Astrocyte (in vitro differentiated cells and primary cell): ENCODE data around the gene FAM241A. TPM values are rescaled to one million over a fixed set of nuclear protein-coding genes. Genes with fewer than 3 reads are reported as not detected.
A peak's percentile ranks its signal among the peaks of the same experiment; 100 is the strongest.

Source experiments
- DNase-seq: peaks from one replicate; pipeline ENCODE4 v3.0.0-alpha.2; 2010; ENCODE audit warnings: low read depth
- FAIRE-seq: peaks from 2 replicates; lab custom pipeline; 2011; peaks lifted over from hg19 to GRCh38; lab: Jason Lieb, UNC
- H2AFZ ChIP-seq: 2 replicates; pipeline ENCODE4 v1.6.0; 2012; ENCODE audit warnings: low read depth, low read length, inconsistent platforms
- H3K27ac ChIP-seq: 2 replicates; pipeline ENCODE4 v1.5.1; 2011; ENCODE audit warnings: low read depth, low read length, inconsistent platforms
- H3K27me3 ChIP-seq: 2 replicates; pipeline ENCODE4 v1.6.0; 2011; ENCODE audit warnings: low read length, inconsistent platforms; ENCODE audit not compliant: insufficient read depth
- H3K36me3 ChIP-seq: 2 replicates; pipeline ENCODE4 v1.5.1; 2011; ENCODE audit warnings: low read length, inconsistent platforms; ENCODE audit not compliant: insufficient read depth
- H3K4me1 ChIP-seq: 2 replicates; pipeline ENCODE4 v1.5.1; 2011; ENCODE audit warnings: low read length, inconsistent platforms; ENCODE audit not compliant: insufficient read depth
- H3K4me2 ChIP-seq: 2 replicates; pipeline ENCODE4 v1.6.0; 2012; ENCODE audit warnings: low read length, inconsistent platforms
- H3K4me3 ChIP-seq: 2 replicates; pipeline ENCODE4 v1.5.1; 2011; ENCODE audit warnings: low read depth, mild to moderate bottlenecking, low read length, inconsistent platforms; ENCODE audit not compliant: insufficient read depth
- H3K79me2 ChIP-seq: 2 replicates; pipeline ENCODE4 v1.6.0; 2012; ENCODE audit warnings: mild to moderate bottlenecking, low read length, inconsistent platforms; ENCODE audit not compliant: insufficient read depth
- H3K9ac ChIP-seq: 2 replicates; pipeline ENCODE4 v1.6.0; 2012; ENCODE audit warnings: mild to moderate bottlenecking, low read length, inconsistent platforms
- H3K9me3 ChIP-seq: 2 replicates; pipeline ENCODE4 v1.5.1; 2012; ENCODE audit warnings: low read depth, mild to moderate bottlenecking, low read length, inconsistent platforms; ENCODE audit not compliant: insufficient read depth
- H4K20me1 ChIP-seq: 2 replicates; pipeline ENCODE4 v1.6.0; 2012; ENCODE audit warnings: low read length, inconsistent platforms; ENCODE audit not compliant: insufficient read depth
- H3K27ac Mint-ChIP-seq: one replicate; pipeline ENCODE4 v1.8.0; 2021; ENCODE audit warnings: mild to moderate bottlenecking, mixed read lengths; ENCODE audit not compliant: unreplicated experiment
- H3K27me3 Mint-ChIP-seq: one replicate; pipeline ENCODE4 v1.8.0; 2021; ENCODE audit warnings: low read depth, mixed read lengths; ENCODE audit not compliant: unreplicated experiment
- H3K36me3 Mint-ChIP-seq: one replicate; pipeline ENCODE4 v1.8.0; 2021; ENCODE audit warnings: low read depth, mixed read lengths; ENCODE audit not compliant: unreplicated experiment
- H3K4me1 Mint-ChIP-seq: one replicate; pipeline ENCODE4 v1.8.0; 2021; ENCODE audit warnings: low read depth, mixed read lengths; ENCODE audit not compliant: unreplicated experiment
- H3K4me3 Mint-ChIP-seq: one replicate; pipeline ENCODE4 v1.8.0; 2021; ENCODE audit warnings: mild to moderate bottlenecking, moderate library complexity, mixed read lengths; ENCODE audit not compliant: unreplicated experiment
- H3K9me3 Mint-ChIP-seq: one replicate; pipeline ENCODE4 v1.8.0; 2021; ENCODE audit warnings: mild to moderate bottlenecking, mixed read lengths; ENCODE audit not compliant: unreplicated experiment
- EZH2 ChIP-seq: IDR thresholded peaks from 2 replicates; pipeline ENCODE4 v1.6.1; 2012; ENCODE audit warnings: mild to moderate bottlenecking, low read length, inconsistent platforms; ENCODE audit not compliant: insufficient read depth
- total RNA-seq: library from RNA; stranded (reverse); gene quantifications from 2 replicates; pipeline ENCODE4 v1.2.1, GENCODE V29; 2021
- TF ChIP-seq, protein P1 (sequence below): IDR thresholded peaks from 2 replicates; pipeline ENCODE4 v1.5.1; 2011; ENCODE audit warnings: low read depth, mild to moderate bottlenecking, inconsistent platforms, low read length, moderate library complexity; ENCODE audit not compliant: insufficient read depth

Gene FAM241A
- total RNA-seq, 1 donor from 2014 or later, result 1.7 TPM

DNA sequence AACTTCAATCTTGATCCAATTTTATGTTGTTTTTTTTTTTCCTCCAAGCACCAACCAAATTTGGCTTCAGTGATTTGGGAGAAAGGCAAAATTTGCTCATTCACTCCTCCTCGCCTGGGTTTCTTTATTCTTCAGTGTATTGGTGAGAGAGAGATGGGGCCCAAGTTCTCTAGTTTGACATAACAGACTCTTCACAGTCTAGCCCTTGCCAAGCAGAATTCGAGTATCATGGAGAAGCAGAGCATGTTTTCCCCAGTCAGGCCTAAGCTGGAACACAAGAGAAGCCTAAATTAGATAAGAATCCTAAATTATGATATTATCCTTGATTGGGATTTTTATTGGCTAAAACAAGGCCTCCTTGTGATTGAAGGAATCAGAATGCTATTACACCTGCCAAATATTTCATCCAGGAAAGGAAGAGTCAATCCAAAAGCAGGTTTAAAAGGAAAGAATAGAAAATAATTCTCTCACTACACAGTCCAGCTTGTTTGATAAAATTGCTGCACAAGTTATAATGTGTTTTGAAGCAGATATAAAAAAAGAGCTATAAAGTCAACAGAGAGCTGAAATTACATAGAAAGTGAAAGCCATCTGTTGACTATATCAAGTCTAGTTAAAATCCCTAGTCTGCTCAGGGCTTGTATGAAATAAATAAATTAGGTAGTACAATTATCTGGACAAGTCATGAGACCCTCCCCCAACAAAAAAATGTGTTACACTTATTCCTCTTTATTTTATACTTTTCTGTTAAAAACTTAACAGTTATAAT, 39.9 kb upstream of the FAM241A start:
- no peaks in the 10 kb centered on the region for H3K9me3 ChIP-seq
- peaks cover 5% of the 10 kb centered on the region for H3K4me1 Mint-ChIP-seq
- H3K4me3 Mint-ChIP-seq, result no peak overlapping the region
- no peaks in the 10 kb centered on the region for H3K4me1 ChIP-seq
- no peaks in the 10 kb centered on the region for H3K27me3 Mint-ChIP-seq
- no peak overlapping the region for H3K9ac ChIP-seq
- H3K79me2 ChIP-seq, result no peaks in the 10 kb centered on the region
- no peak overlapping the region for H3K4me3 ChIP-seq
- TF ChIP-seq EZH2, result no peak
- TF ChIP-seq, protein P1, sequence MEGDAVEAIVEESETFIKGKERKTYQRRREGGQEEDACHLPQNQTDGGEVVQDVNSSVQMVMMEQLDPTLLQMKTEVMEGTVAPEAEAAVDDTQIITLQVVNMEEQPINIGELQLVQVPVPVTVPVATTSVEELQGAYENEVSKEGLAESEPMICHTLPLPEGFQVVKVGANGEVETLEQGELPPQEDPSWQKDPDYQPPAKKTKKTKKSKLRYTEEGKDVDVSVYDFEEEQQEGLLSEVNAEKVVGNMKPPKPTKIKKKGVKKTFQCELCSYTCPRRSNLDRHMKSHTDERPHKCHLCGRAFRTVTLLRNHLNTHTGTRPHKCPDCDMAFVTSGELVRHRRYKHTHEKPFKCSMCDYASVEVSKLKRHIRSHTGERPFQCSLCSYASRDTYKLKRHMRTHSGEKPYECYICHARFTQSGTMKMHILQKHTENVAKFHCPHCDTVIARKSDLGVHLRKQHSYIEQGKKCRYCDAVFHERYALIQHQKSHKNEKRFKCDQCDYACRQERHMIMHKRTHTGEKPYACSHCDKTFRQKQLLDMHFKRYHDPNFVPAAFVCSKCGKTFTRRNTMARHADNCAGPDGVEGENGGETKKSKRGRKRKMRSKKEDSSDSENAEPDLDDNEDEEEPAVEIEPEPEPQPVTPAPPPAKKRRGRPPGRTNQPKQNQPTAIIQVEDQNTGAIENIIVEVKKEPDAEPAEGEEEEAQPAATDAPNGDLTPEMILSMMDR, result no peak
- no peak overlapping the region for H3K27ac Mint-ChIP-seq
- no peak overlapping the region for H3K4me2 ChIP-seq
- no peak overlapping the region for H3K27ac ChIP-seq
- no peaks in the 10 kb centered on the region for H3K36me3 ChIP-seq
- no peak overlapping the region for H2AFZ ChIP-seq
- FAIRE-seq, result no peak
- no peaks in the 10 kb centered on the region for H3K36me3 Mint-ChIP-seq
- no peaks in the 10 kb centered on the region for H3K27me3 ChIP-seq
- no peaks in the 10 kb centered on the region for H4K20me1 ChIP-seq
- H3K9me3 Mint-ChIP-seq, result no peaks in the 10 kb centered on the region
- DNase-seq, result no peak

DNA sequence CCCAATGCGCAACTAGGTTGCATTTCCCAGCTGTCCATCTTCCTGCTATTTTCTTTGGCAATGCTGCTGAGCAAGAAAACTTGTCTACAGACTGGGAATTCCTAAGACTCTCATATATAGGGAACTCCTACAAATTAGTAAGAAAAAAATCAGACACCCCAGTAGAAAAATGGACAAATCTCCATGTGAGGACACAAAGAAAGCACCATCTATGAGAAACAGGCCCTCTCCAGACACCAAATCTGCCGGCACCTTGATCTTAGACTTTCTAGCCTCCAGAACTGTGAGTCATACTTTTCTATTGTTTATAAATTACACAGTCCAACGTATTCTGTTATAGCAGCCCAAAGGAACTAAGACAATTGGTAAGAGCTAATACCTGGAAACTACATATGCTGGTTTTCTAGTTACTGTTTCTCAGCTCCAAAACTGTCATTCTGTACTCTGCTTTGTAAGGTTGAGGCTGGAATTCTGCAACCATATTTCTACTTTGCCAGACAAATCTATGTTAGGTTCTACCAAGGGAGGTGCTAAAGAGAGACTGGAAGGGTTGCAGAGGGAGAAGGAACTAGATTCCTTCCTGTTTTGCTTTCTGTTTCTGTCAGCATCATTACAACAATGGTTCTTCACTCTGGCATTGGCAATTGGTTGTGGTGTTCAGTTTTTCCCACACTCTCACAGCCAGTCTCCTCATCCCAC, 35.7 kb upstream of the FAM241A start:
- Histone ChIP-seq H3K9ac (no peak overlapping the region), H2AFZ (peak overlapping the region; percentile 7), H3K27ac (no peak overlapping the region), H3K79me2 (no peaks in the 10 kb centered on the region), H3K27me3 (no peaks in the 10 kb centered on the region), H3K4me3 (no peak overlapping the region), H3K4me2 (no peak overlapping the region), H4K20me1 (no peaks in the 10 kb centered on the region), H3K36me3 (no peaks in the 10 kb centered on the region), H3K4me1 (no peaks in the 10 kb centered on the region), H3K9me3 (no peaks in the 10 kb centered on the region)
- FAIRE-seq (no peak), DNase-seq (peak; percentile 51)
- Mint-ChIP-seq H3K27ac (no peak overlapping the region), H3K4me3 (no peak overlapping the region), H3K9me3 (no peaks in the 10 kb centered on the region), H3K36me3 (no peaks in the 10 kb centered on the region), H3K4me1 (peaks cover 5% of the 10 kb centered on the region), H3K27me3 (peaks cover 2% of the 10 kb centered on the region)
- TF ChIP-seq EZH2, result no peak
- TF ChIP-seq, protein P1, result no peak

DNA sequence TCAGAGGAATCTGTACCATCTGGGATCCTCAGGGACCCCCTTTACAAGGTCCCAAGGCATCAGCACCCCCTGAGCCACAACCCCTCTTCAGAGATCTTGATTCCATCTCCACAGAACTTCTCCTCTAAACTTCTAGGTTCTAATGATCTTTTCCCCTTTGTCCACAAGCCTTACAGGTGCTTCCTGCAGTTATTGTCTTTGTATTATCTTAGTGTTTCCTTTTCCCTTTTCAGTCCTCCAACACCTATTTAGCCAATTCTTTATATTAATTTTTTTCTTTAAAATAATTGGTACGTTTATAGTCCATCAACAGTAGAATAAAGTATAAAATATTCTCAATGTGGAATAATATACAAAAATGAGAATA, 35.2 kb upstream of the FAM241A start:
- peaks cover 2% of the 10 kb centered on the region for H3K27me3 Mint-ChIP-seq
- Histone ChIP-seq H3K4me1 (no peaks in the 10 kb centered on the region), H3K79me2 (no peaks in the 10 kb centered on the region), H4K20me1 (no peaks in the 10 kb centered on the region), H3K27me3 (no peaks in the 10 kb centered on the region), H3K4me2 (no peak overlapping the region), H3K9me3 (no peaks in the 10 kb centered on the region), H3K36me3 (no peaks in the 10 kb centered on the region), H3K9ac (no peak overlapping the region), H2AFZ (peak overlapping the region; percentile 7), H3K4me3 (no peak overlapping the region), H3K27ac (no peak overlapping the region)
- FAIRE-seq (no peak), DNase-seq (no peak)
- TF ChIP-seq, protein P1, result no peak
- no peak for TF ChIP-seq EZH2
- no peak overlapping the region for H3K4me3 Mint-ChIP-seq
- no peaks in the 10 kb centered on the region for H3K36me3 Mint-ChIP-seq
- no peaks in the 10 kb centered on the region for H3K9me3 Mint-ChIP-seq
- no peak overlapping the region for H3K27ac Mint-ChIP-seq
- H3K4me1 Mint-ChIP-seq, result peaks cover 5% of the 10 kb centered on the region
